ENCODE results near the gene TMEM273. TPM values are rescaled to one million over a fixed set of nuclear protein-coding genes. Genes with fewer than 3 reads are reported as not detected.
A peak's percentile ranks its signal among the peaks of the same experiment; 100 is the strongest.

Gene TMEM273
- total and polyA plus RNA-seq, 4 experiments from 2014 or later, result 27.7 to 101 (median 58.7) TPM

DNA sequence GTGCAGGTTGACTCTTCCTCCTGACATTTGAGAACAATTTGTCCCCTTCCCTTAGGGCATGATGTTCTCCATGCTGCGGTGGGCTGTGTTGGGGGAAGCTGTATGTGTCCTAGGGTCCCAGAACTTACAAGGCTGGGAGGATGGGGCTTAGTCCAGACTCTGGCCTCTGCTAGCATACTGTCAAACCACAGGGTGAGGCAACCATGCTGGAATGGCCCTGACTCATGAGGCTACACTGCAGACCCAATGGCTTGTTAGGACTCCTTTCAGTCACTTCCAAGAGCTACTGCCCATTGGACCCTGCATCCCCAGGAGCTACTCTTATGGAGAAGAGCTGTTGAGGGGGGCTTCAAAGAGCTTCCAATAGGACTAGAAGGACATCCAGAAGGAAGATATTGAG lies 34.2 kb downstream of the TMEM273 start:
- Mint-ChIP-seq H3K27me3 (no peaks in the 10 kb centered on the region), H3K9me3 (peaks cover 0 to 3% (median 0%) of the 10 kb centered on the region in 8 donors), H3K4me1 (peaks cover 5 to 37% (median 10%) of the 10 kb centered on the region in 4 donors), H3K4me3 (no peak overlapping the region), H3K27ac (no peak overlapping the region), H3K36me3 (peaks cover 19 to 28% of the 10 kb centered on the region in 2 donors)
- H3K4me3 ChIP-seq (ENCODE audit: low read length in 2 of 2), result no peak overlapping the region
- intact Hi-C loops (cut with micrococcal nuclease), result no loop called here
- ChIA-PET POLR2A (ENCODE audit: partially characterized antibody) (no interaction called here), CTCF (ENCODE audit: partially characterized antibody) (no interaction called here)
- no peaks in the 10 kb centered on the region for H3K27me3 ChIP-seq (ENCODE audit: insufficient read depth, low read length)
- H3K9me3 ChIP-seq (ENCODE audit: control insufficient read depth in 1 of 2, low read length in 2 of 2), result no peaks in the 10 kb centered on the region
- DNase-seq, result no peak
- no peak overlapping the region for H3K27ac ChIP-seq (ENCODE audit: low read depth, low read length)
- no peaks in the 10 kb centered on the region for H3K36me3 ChIP-seq (ENCODE audit: insufficient read depth, low read length)
- H3K4me1 ChIP-seq (ENCODE audit: insufficient read depth, low read length), result no peaks in the 10 kb centered on the region

DNA sequence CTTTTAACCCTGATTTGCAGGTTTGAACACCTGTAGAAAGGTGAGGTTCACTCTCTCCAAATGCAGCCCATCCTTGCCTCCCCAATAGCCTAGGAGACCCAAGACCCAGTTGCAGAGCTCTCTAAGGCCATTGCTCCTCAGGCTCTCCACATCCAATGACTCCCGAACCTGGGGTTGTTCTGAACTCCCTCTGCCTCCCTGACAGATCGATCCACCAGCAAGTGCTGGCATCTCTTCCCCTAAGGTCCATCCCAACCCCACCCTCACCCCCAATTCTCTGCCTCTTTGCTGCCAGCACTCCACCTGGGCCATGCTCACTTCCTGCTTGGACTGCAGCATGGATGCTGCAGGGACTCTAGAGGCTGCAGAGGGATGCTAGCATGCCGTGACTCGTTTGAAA lies 35.1 kb downstream of the TMEM273 start:
- H3K4me3 ChIP-seq (ENCODE audit: low read length in 2 of 2), result no peak overlapping the region
- no peak overlapping the region for H3K27ac ChIP-seq (ENCODE audit: low read depth, low read length)
- ChIA-PET CTCF (ENCODE audit: partially characterized antibody) (no interaction called here), POLR2A (ENCODE audit: partially characterized antibody) (no interaction called here)
- H3K36me3 Mint-ChIP-seq, result peaks cover 19 to 32% of the 10 kb centered on the region in 2 donors
- peak overlapping the region in 1 of 7 donors; percentile 26 for H3K27ac Mint-ChIP-seq
- no peaks in the 10 kb centered on the region for H3K9me3 ChIP-seq (ENCODE audit: control insufficient read depth in 1 of 2, low read length in 2 of 2)
- no peaks in the 10 kb centered on the region for H3K36me3 ChIP-seq (ENCODE audit: insufficient read depth, low read length)
- peaks cover 5 to 32% (median 9%) of the 10 kb centered on the region in 4 donors for H3K4me1 Mint-ChIP-seq
- H3K4me3 Mint-ChIP-seq, result no peak overlapping the region
- DNase-seq, result no peak
- peaks cover 2 to 6% (median 4%) of the 10 kb centered on the region in 8 donors for H3K9me3 Mint-ChIP-seq
- no peaks in the 10 kb centered on the region for H3K27me3 ChIP-seq (ENCODE audit: insufficient read depth, low read length)
- no peaks in the 10 kb centered on the region for H3K27me3 Mint-ChIP-seq
- H3K4me1 ChIP-seq (ENCODE audit: insufficient read depth, low read length), result no peaks in the 10 kb centered on the region
- intact Hi-C loops (cut with micrococcal nuclease), result no loop called here

GRCh38 chr10:49152663-49153062 lies 35.5 kb downstream of the TMEM273 start:
- Histone ChIP-seq H3K27me3 (ENCODE audit: insufficient read depth, low read length) (no peaks in the 10 kb centered on the region), H3K27ac (ENCODE audit: low read depth, low read length) (no peak overlapping the region), H3K4me1 (ENCODE audit: insufficient read depth, low read length) (no peaks in the 10 kb centered on the region), H3K4me3 (ENCODE audit: low read length in 2 of 2) (no peak overlapping the region), H3K36me3 (ENCODE audit: insufficient read depth, low read length) (no peaks in the 10 kb centered on the region), H3K9me3 (ENCODE audit: control insufficient read depth in 1 of 2, low read length in 2 of 2) (no peaks in the 10 kb centered on the region)
- Mint-ChIP-seq H3K27ac (no peak overlapping the region), H3K4me1 (peaks cover 5 to 30% (median 7%) of the 10 kb centered on the region in 4 donors), H3K27me3 (no peaks in the 10 kb centered on the region), H3K4me3 (no peak overlapping the region), H3K36me3 (peaks cover 17 to 31% of the 10 kb centered on the region in 2 donors), H3K9me3 (peaks cover 2 to 10% (median 6%) of the 10 kb centered on the region in 8 donors)
- DNase-seq, result no peak
- ChIA-PET POLR2A (ENCODE audit: partially characterized antibody) (no interaction called here), CTCF (ENCODE audit: partially characterized antibody) (no interaction called here)
- intact Hi-C loops (cut with micrococcal nuclease), result no loop called here

GRCh38 chr10:49152037-49152436 lies 36.2 kb downstream of the TMEM273 start:
- H3K36me3 ChIP-seq (ENCODE audit: insufficient read depth, low read length), result no peaks in the 10 kb centered on the region
- no peak overlapping the region for H3K4me3 Mint-ChIP-seq
- no peaks in the 10 kb centered on the region for H3K4me1 ChIP-seq (ENCODE audit: insufficient read depth, low read length)
- no peak overlapping the region for H3K27ac Mint-ChIP-seq
- DNase-seq, result no peak
- ChIA-PET CTCF (ENCODE audit: partially characterized antibody) (interaction anchor here (1.5 kb wide), 1 partner anchor 13 kb away, joined by 5 read pairs; no protein-coding TSS in a partner anchor), POLR2A (ENCODE audit: partially characterized antibody) (no interaction called here)
- H3K4me3 ChIP-seq (ENCODE audit: low read length in 2 of 2), result no peak overlapping the region
- no peaks in the 10 kb centered on the region for H3K27me3 ChIP-seq (ENCODE audit: insufficient read depth, low read length)
- H3K4me1 Mint-ChIP-seq, result peaks cover 1 to 24% (median 3%) of the 10 kb centered on the region in 4 donors
- H3K36me3 Mint-ChIP-seq, result peaks cover 13 to 25% of the 10 kb centered on the region in 2 donors
- H3K27ac ChIP-seq (ENCODE audit: low read depth, low read length), result no peak overlapping the region
- H3K9me3 Mint-ChIP-seq, result peaks cover 5 to 16% (median 10%) of the 10 kb centered on the region in 8 donors
- no peaks in the 10 kb centered on the region for H3K27me3 Mint-ChIP-seq
- intact Hi-C loops (cut with micrococcal nuclease), result no loop called here
- no peaks in the 10 kb centered on the region for H3K9me3 ChIP-seq (ENCODE audit: control insufficient read depth in 1 of 2, low read length in 2 of 2)

DNA sequence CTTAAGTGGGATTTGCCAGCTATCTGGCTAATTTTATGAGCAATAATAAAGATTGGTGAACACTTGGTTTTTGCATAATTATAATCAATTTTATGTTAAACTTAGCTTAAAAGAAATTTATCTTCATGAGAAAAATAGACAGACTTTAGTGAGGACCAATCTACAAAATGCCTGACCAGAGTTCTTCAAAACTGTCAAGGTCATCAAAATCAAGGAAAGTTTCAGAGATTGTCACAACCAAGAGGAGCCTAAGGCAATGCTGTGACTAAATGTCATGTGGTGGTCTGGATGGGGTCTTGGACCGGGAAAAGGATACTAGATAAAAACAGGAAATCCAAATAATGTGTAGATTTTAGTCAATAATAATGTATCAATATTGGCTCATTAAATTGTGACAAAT lies 36.7 kb downstream of the TMEM273 start:
- H3K9me3 ChIP-seq (ENCODE audit: control insufficient read depth in 1 of 2, low read length in 2 of 2), result no peaks in the 10 kb centered on the region
- Mint-ChIP-seq H3K27ac (no peak overlapping the region), H3K9me3 (peaks cover 4 to 21% (median 10%) of the 10 kb centered on the region in 8 donors), H3K36me3 (peaks cover 7 to 25% of the 10 kb centered on the region in 2 donors), H3K4me3 (no peak overlapping the region), H3K4me1 (peaks cover 0 to 18% (median under 1%) of the 10 kb centered on the region in 4 donors), H3K27me3 (no peaks in the 10 kb centered on the region)
- no peaks in the 10 kb centered on the region for H3K36me3 ChIP-seq (ENCODE audit: insufficient read depth, low read length)
- H3K4me3 ChIP-seq (ENCODE audit: low read length in 2 of 2), result no peak overlapping the region
- DNase-seq, result no peak
- intact Hi-C loops (cut with micrococcal nuclease), result no loop called here
- no peaks in the 10 kb centered on the region for H3K27me3 ChIP-seq (ENCODE audit: insufficient read depth, low read length)
- no peak overlapping the region for H3K27ac ChIP-seq (ENCODE audit: low read depth, low read length)
- ChIA-PET POLR2A (ENCODE audit: partially characterized antibody) (no interaction called here), CTCF (ENCODE audit: partially characterized antibody) (interaction anchor here (1.5 kb wide), 1 partner anchor 13 kb away, joined by 5 read pairs; no protein-coding TSS in a partner anchor)
- H3K4me1 ChIP-seq (ENCODE audit: insufficient read depth, low read length), result no peaks in the 10 kb centered on the region

DNA sequence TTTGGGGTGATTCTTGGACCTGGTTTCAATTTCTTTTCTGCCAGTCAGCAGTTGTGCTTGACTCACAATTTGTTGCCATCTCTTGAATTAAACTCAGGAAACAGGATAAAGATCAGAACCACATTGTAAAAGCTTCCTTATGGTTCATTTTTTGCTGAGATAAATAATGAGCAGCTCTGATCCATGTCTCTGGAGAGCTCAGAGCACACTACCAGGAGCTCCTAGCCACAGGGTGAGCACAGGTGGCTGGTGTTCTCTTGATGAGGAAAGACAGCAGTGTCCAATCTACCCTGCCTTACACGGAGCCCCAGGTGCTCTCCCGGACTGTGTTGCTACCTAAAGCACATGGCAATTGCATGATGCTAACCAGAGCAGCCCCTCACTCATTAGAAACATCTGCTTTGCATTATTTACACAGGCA lies 37.2 kb downstream of the TMEM273 start:
- Mint-ChIP-seq H3K27me3 (no peaks in the 10 kb centered on the region), H3K9me3 (peaks cover 3 to 24% (median 10%) of the 10 kb centered on the region in 8 donors), H3K4me1 (peaks cover 0 to 14% (median 0%) of the 10 kb centered on the region in 4 donors), H3K4me3 (no peak overlapping the region), H3K27ac (no peak overlapping the region), H3K36me3 (peaks cover 6 to 23% of the 10 kb centered on the region in 2 donors)
- H3K27ac ChIP-seq (ENCODE audit: low read depth, low read length), result no peak overlapping the region
- no peak overlapping the region for H3K4me3 ChIP-seq (ENCODE audit: low read length in 2 of 2)
- no peak for DNase-seq
- no peaks in the 10 kb centered on the region for H3K9me3 ChIP-seq (ENCODE audit: control insufficient read depth in 1 of 2, low read length in 2 of 2)
- intact Hi-C loops (cut with micrococcal nuclease), result no loop called here
- H3K36me3 ChIP-seq (ENCODE audit: insufficient read depth, low read length), result no peaks in the 10 kb centered on the region
- ChIA-PET POLR2A (ENCODE audit: partially characterized antibody) (no interaction called here), CTCF (ENCODE audit: partially characterized antibody) (interaction anchor here (1.5 kb wide), 1 partner anchor 14 kb away, joined by 5 read pairs; no protein-coding TSS in a partner anchor)
- H3K27me3 ChIP-seq (ENCODE audit: insufficient read depth, low read length), result no peaks in the 10 kb centered on the region
- H3K4me1 ChIP-seq (ENCODE audit: insufficient read depth, low read length), result no peaks in the 10 kb centered on the region

GRCh38 chr10:49150426-49150825 lies 37.8 kb downstream of the TMEM273 start:
- Mint-ChIP-seq H3K27me3 (peaks cover 0 to 3% of the 10 kb centered on the region in 2 donors), H3K4me3 (no peak overlapping the region), H3K4me1 (peaks cover 0 to 12% (median 0%) of the 10 kb centered on the region in 4 donors), H3K9me3 (peaks cover 3 to 28% (median 10%) of the 10 kb centered on the region in 8 donors), H3K36me3 (peaks cover 3 to 17% of the 10 kb centered on the region in 2 donors), H3K27ac (no peak overlapping the region)
- Histone ChIP-seq H3K4me1 (ENCODE audit: insufficient read depth, low read length) (no peaks in the 10 kb centered on the region), H3K4me3 (ENCODE audit: low read length in 2 of 2) (no peak overlapping the region), H3K27me3 (ENCODE audit: insufficient read depth, low read length) (no peaks in the 10 kb centered on the region), H3K9me3 (ENCODE audit: control insufficient read depth in 1 of 2, low read length in 2 of 2) (no peaks in the 10 kb centered on the region), H3K27ac (ENCODE audit: low read depth, low read length) (no peak overlapping the region), H3K36me3 (ENCODE audit: insufficient read depth, low read length) (no peaks in the 10 kb centered on the region)
- POLR2A ChIA-PET (ENCODE audit: partially characterized antibody), result no interaction called here
- no peak for DNase-seq
- intact Hi-C loops (cut with micrococcal nuclease), result no loop called here
- CTCF ChIA-PET (ENCODE audit: partially characterized antibody), result no interaction called here

All from CD4-positive, alpha-beta memory T cell (primary cell).